ENCODE data around the gene PLEKHA6. TPM values are rescaled to one million over a fixed set of nuclear protein-coding genes. Genes with fewer than 3 reads are reported as not detected.

PLEKHA6 gene
- total RNA-seq, 2 experiments from 2014 or later: 0.53 to 0.82 TPM

- intact Hi-C loops (cut with DNase I, micrococcal nuclease): no loop called here
- H3K36me3 Mint-ChIP-seq (ENCODE audit: low read depth): no peaks in the 10 kb centered on the region
- Histone ChIP-seq H3K36me3 (ENCODE audit: insufficient read depth, low read length) (no peaks in the 10 kb centered on the region), H3K27ac (ENCODE audit: low read depth in 1 of 2, low read length in 2 of 2) (no peak overlapping the region), H3K4me3 (ENCODE audit: low read length) (no peak overlapping the region), H3K9me3 (ENCODE audit: control insufficient read depth in 1 of 2, insufficient read depth in 1 of 2, low read length in 2 of 2) (no peaks in the 10 kb centered on the region), H3K4me1 (ENCODE audit: insufficient read depth, low read length) (peaks cover 28% of the 10 kb centered on the region), H3K27me3 (ENCODE audit: control insufficient read depth in 1 of 2, insufficient read depth in 2 of 2, low read length in 2 of 2) (peaks cover 0 to 5% of the 10 kb centered on the region in 2 experiments)
- H3K4me3 Mint-ChIP-seq: no peak overlapping the region
- DNase-seq (no peak), ATAC-seq (ENCODE audit: poor library complexity) (no peak)
- H3K27me3 Mint-ChIP-seq: peaks cover 11% of the 10 kb centered on the region
- H3K4me1 Mint-ChIP-seq (ENCODE audit: low read depth): peaks cover 32% of the 10 kb centered on the region
- ChIA-PET POLR2A (interaction anchor here (0.7 kb wide), 1 partner anchor 1146 kb away, joined by 3 read pairs; no protein-coding TSS in a partner anchor), CTCF (no interaction called here)
- no peak for TF ChIP-seq CTCF (IDR thresholded peaks at IDR 0.05)
- no peaks in the 10 kb centered on the region for H3K9me3 Mint-ChIP-seq
- H3K27ac Mint-ChIP-seq: no peak overlapping the region
Observed at GRCh38 chr1:204284929-204285328, 74.8 kb downstream of the PLEKHA6 start.

GRCh38 chr1:204283711-204284651 lies 75.7 kb downstream of the PLEKHA6 start:
- no peak overlapping the region for H3K4me3 Mint-ChIP-seq
- H3K9me3 Mint-ChIP-seq: no peaks in the 10 kb centered on the region
- H3K27me3 Mint-ChIP-seq: peaks cover 19% of the 10 kb centered on the region
- Histone ChIP-seq H3K9me3 (ENCODE audit: control insufficient read depth in 1 of 2, insufficient read depth in 1 of 2, low read length in 2 of 2) (no peaks in the 10 kb centered on the region), H3K36me3 (ENCODE audit: insufficient read depth, low read length) (no peaks in the 10 kb centered on the region), H3K4me1 (ENCODE audit: insufficient read depth, low read length) (peaks cover 28% of the 10 kb centered on the region), H3K27ac (ENCODE audit: low read depth in 1 of 2, low read length in 2 of 2) (no peak overlapping the region), H3K27me3 (ENCODE audit: control insufficient read depth in 1 of 2, insufficient read depth in 2 of 2, low read length in 2 of 2) (peaks cover 0 to 5% of the 10 kb centered on the region in 2 experiments), H3K4me3 (ENCODE audit: low read length) (no peak overlapping the region)
- no peak for ATAC-seq (ENCODE audit: poor library complexity)
- CTCF ChIA-PET: no interaction called here
- no peak overlapping the region for H3K27ac Mint-ChIP-seq
- TF ChIP-seq CTCF (IDR thresholded peaks at IDR 0.05): no peak
- intact Hi-C loops (cut with DNase I, micrococcal nuclease): no loop called here
- POLR2A ChIA-PET: no interaction called here
- H3K4me1 Mint-ChIP-seq (ENCODE audit: low read depth): peaks cover 32% of the 10 kb centered on the region
- DNase-seq: no peak
- H3K36me3 Mint-ChIP-seq (ENCODE audit: low read depth): no peaks in the 10 kb centered on the region

GRCh38 chr1:204282761-204283221 lies 76.9 kb downstream of the PLEKHA6 start:
- no peak overlapping the region for H3K27ac Mint-ChIP-seq
- H3K27me3 Mint-ChIP-seq: peaks cover 31% of the 10 kb centered on the region
- POLR2A ChIA-PET: no interaction called here
- no peak for TF ChIP-seq CTCF (IDR thresholded peaks at IDR 0.05)
- H3K36me3 Mint-ChIP-seq (ENCODE audit: low read depth): no peaks in the 10 kb centered on the region
- Histone ChIP-seq H3K9me3 (ENCODE audit: control insufficient read depth in 1 of 2, insufficient read depth in 1 of 2, low read length in 2 of 2) (no peaks in the 10 kb centered on the region), H3K27me3 (ENCODE audit: control insufficient read depth in 1 of 2, insufficient read depth in 2 of 2, low read length in 2 of 2) (peaks cover 0 to 5% of the 10 kb centered on the region in 2 experiments), H3K27ac (ENCODE audit: low read depth in 1 of 2, low read length in 2 of 2) (no peak overlapping the region), H3K4me3 (ENCODE audit: low read length) (no peak overlapping the region), H3K36me3 (ENCODE audit: insufficient read depth, low read length) (no peaks in the 10 kb centered on the region), H3K4me1 (ENCODE audit: insufficient read depth, low read length) (peaks cover 21% of the 10 kb centered on the region)
- peaks cover 23% of the 10 kb centered on the region for H3K4me1 Mint-ChIP-seq (ENCODE audit: low read depth)
- ATAC-seq (ENCODE audit: poor library complexity) (no peak), DNase-seq (no peak)
- CTCF ChIA-PET: no interaction called here
- no peak overlapping the region for H3K4me3 Mint-ChIP-seq
- H3K9me3 Mint-ChIP-seq: no peaks in the 10 kb centered on the region
- intact Hi-C loops (cut with DNase I, micrococcal nuclease): no loop called here

Data from CD4-positive, alpha-beta T cell (primary cell).